ENCODE results near the gene HSPA14. TPM values are rescaled to one million over a fixed set of nuclear protein-coding genes. Genes with fewer than 3 reads are reported as not detected.

Gene HSPA14
- total and polyA plus RNA-seq, 2 of the 8 experiments (the other 6 are each of a cell fraction or from before 2014, with no cell fraction given), result 20.5 to 36.4 TPM

DNA sequence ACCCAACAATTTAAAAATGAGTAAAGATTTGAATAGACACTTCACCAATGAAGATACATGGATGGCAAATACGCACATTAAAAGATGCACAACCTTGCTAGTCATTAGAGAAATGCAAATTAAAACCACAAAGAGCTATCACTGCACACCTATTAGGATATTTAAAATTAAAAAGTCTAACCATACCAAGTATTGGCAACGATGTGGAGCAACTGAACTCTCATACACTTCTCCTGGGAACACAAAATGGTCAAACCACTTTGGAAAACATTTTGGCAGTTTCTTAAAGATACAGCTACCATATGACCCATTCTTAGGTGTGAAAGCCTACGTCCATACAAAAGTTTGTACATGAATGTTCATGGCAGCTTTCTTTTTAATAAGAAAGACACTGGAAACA lies 79.7 kb downstream of the HSPA14 start (continued):
- TF ChIP-seq, protein P1, sequence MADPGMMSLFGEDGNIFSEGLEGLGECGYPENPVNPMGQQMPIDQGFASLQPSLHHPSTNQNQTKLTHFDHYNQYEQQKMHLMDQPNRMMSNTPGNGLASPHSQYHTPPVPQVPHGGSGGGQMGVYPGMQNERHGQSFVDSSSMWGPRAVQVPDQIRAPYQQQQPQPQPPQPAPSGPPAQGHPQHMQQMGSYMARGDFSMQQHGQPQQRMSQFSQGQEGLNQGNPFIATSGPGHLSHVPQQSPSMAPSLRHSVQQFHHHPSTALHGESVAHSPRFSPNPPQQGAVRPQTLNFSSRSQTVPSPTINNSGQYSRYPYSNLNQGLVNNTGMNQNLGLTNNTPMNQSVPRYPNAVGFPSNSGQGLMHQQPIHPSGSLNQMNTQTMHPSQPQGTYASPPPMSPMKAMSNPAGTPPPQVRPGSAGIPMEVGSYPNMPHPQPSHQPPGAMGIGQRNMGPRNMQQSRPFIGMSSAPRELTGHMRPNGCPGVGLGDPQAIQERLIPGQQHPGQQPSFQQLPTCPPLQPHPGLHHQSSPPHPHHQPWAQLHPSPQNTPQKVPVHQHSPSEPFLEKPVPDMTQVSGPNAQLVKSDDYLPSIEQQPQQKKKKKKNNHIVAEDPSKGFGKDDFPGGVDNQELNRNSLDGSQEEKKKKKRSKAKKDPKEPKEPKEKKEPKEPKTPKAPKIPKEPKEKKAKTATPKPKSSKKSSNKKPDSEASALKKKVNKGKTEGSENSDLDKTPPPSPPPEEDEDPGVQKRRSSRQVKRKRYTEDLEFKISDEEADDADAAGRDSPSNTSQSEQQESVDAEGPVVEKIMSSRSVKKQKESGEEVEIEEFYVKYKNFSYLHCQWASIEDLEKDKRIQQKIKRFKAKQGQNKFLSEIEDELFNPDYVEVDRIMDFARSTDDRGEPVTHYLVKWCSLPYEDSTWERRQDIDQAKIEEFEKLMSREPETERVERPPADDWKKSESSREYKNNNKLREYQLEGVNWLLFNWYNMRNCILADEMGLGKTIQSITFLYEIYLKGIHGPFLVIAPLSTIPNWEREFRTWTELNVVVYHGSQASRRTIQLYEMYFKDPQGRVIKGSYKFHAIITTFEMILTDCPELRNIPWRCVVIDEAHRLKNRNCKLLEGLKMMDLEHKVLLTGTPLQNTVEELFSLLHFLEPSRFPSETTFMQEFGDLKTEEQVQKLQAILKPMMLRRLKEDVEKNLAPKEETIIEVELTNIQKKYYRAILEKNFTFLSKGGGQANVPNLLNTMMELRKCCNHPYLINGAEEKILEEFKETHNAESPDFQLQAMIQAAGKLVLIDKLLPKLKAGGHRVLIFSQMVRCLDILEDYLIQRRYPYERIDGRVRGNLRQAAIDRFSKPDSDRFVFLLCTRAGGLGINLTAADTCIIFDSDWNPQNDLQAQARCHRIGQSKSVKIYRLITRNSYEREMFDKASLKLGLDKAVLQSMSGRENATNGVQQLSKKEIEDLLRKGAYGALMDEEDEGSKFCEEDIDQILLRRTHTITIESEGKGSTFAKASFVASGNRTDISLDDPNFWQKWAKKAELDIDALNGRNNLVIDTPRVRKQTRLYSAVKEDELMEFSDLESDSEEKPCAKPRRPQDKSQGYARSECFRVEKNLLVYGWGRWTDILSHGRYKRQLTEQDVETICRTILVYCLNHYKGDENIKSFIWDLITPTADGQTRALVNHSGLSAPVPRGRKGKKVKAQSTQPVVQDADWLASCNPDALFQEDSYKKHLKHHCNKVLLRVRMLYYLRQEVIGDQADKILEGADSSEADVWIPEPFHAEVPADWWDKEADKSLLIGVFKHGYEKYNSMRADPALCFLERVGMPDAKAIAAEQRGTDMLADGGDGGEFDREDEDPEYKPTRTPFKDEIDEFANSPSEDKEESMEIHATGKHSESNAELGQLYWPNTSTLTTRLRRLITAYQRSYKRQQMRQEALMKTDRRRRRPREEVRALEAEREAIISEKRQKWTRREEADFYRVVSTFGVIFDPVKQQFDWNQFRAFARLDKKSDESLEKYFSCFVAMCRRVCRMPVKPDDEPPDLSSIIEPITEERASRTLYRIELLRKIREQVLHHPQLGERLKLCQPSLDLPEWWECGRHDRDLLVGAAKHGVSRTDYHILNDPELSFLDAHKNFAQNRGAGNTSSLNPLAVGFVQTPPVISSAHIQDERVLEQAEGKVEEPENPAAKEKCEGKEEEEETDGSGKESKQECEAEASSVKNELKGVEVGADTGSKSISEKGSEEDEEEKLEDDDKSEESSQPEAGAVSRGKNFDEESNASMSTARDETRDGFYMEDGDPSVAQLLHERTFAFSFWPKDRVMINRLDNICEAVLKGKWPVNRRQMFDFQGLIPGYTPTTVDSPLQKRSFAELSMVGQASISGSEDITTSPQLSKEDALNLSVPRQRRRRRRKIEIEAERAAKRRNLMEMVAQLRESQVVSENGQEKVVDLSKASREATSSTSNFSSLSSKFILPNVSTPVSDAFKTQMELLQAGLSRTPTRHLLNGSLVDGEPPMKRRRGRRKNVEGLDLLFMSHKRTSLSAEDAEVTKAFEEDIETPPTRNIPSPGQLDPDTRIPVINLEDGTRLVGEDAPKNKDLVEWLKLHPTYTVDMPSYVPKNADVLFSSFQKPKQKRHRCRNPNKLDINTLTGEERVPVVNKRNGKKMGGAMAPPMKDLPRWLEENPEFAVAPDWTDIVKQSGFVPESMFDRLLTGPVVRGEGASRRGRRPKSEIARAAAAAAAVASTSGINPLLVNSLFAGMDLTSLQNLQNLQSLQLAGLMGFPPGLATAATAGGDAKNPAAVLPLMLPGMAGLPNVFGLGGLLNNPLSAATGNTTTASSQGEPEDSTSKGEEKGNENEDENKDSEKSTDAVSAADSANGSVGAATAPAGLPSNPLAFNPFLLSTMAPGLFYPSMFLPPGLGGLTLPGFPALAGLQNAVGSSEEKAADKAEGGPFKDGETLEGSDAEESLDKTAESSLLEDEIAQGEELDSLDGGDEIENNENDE (IDR thresholded peaks at IDR 0.05; ENCODE audit: insufficient replicate concordance, low read length), result no peak
- TF ChIP-seq RBBP5 (IDR thresholded peaks at IDR 0.05; ENCODE audit: borderline replicate concordance, low read depth, low read length) (no peak), JUND (IDR thresholded peaks at IDR 0.05; ENCODE audit: low read length) (no peak), POU5F1 (IDR thresholded peaks at IDR 0.05; ENCODE audit: low read depth, low read length) (no peak), RXRA (IDR thresholded peaks at IDR 0.05; ENCODE audit: insufficient read depth, low read depth, low read length) (no peak)

All from H1 (cell line).